ENCODE results near the gene FARS2.

- TF ChIP-seq CTCF (conservative IDR thresholded peaks at IDR 0.05 in 1 of 2, IDR thresholded peaks at IDR 0.05 in 1 of 2; ENCODE audit: low read depth in 1 of 2, low read length in 2 of 2) (no peak), EZH2 (IDR thresholded peaks at IDR 0.05; ENCODE audit: low read length, missing control alignments) (no peak)
These were observed 122.5 kb downstream of the FARS2 start for GRCh38 chr6:5383856-5384255.

Data from fibroblast of lung (primary cell).